Frontal cortex (tissue), 4 donors: ENCODE data around the gene ASIC5. TPM values are rescaled to one million over a fixed set of nuclear protein-coding genes. Genes with fewer than 3 reads are reported as not detected.
"Not testable (repeated sequence)": the region's sequence is repeated elsewhere in the genome, so short reads cannot be mapped to it uniquely, and the experiment has no call there.

Source experiments
- DNase-seq, 2 donors: peaks; one replicate each; pipeline ENCODE4 v3.0.0; 2012; ENCODE audit warnings: low spot score in 2 of 2
- FAIRE-seq: peaks from 2 replicates; lab custom pipeline; 2012; peaks lifted over from hg19 to GRCh38; lab: Jason Lieb, UNC
- total RNA-seq: library from RNA; depleted of rRNA; stranded (reverse); fragments of >200 nt; gene quantifications from one replicate; pipeline ENCODE4 v1.2.3, GENCODE V29; 2014
- donor health status: control.
- donor health status: control.
- donor health status: control.

ASIC5 gene, protein sequence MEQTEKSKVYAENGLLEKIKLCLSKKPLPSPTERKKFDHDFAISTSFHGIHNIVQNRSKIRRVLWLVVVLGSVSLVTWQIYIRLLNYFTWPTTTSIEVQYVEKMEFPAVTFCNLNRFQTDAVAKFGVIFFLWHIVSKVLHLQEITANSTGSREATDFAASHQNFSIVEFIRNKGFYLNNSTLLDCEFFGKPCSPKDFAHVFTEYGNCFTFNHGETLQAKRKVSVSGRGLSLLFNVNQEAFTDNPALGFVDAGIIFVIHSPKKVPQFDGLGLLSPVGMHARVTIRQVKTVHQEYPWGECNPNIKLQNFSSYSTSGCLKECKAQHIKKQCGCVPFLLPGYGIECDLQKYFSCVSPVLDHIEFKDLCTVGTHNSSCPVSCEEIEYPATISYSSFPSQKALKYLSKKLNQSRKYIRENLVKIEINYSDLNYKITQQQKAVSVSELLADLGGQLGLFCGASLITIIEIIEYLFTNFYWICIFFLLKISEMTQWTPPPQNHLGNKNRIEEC
- not detected for total RNA-seq

GRCh38 chr4:155866177-155866576 is at the start of gene ASIC5:
ASIC5 (minus strand) TSS chr4:155866277; CDS start chr4:155866226, 51 bp downstream.
- FAIRE-seq (no peak), DNase-seq (no peak)

DNA sequence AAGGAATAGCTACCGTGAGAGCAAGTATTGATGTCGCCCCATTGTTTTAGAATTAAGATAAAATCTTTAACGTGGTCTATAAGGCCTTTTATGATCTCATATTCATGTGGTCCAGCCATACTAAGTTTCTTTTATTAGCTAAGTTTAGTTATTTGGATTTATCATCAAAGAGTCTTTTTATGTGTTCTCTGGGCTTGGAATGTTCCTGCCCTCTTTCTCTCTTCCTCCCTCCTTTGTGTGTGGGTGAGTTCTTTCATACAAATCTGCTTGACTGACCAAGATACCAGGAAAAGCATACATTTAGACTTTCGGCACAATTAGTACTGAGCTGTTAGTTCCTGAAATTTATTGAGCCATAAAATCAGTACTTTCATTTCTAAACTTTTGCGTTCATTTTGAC is 48.7 kb upstream of the ASIC5 start:
- DNase-seq (no peak), FAIRE-seq (no peak)

- FAIRE-seq = no peak
- no peak for DNase-seq
Measured at GRCh38 chr4:155911905-155912304, 45.8 kb upstream of the ASIC5 start.

DNA sequence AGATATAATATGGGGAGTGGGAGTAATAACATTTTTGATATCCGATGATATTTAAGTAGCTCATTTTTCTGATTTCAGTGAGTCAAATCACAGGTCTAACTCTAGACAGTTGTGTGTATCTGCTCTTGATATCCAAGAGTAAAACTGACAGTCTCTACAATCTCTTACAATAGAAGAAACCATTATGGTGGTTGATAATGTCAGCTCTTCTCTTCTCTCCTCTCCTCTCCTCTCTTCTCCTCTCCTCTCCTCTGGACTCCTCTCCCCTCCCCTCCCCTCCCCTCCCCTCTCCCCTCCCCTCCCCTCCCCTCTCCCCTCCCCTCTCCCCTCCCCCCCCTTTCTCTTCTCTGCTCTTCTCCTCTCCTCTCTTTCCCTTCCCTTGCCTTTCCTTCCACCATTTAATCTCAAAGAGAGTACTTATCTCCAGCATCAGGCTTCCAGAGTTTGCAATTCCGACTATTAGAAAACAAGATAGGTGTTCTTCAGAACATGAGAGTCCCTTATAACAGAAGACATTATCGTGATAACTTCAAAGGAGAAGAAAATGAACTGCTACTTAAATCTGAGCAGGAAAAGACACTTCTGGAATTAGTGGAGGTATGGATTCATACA is 43.6 kb upstream of the ASIC5 start:
- FAIRE-seq = no peak

DNA sequence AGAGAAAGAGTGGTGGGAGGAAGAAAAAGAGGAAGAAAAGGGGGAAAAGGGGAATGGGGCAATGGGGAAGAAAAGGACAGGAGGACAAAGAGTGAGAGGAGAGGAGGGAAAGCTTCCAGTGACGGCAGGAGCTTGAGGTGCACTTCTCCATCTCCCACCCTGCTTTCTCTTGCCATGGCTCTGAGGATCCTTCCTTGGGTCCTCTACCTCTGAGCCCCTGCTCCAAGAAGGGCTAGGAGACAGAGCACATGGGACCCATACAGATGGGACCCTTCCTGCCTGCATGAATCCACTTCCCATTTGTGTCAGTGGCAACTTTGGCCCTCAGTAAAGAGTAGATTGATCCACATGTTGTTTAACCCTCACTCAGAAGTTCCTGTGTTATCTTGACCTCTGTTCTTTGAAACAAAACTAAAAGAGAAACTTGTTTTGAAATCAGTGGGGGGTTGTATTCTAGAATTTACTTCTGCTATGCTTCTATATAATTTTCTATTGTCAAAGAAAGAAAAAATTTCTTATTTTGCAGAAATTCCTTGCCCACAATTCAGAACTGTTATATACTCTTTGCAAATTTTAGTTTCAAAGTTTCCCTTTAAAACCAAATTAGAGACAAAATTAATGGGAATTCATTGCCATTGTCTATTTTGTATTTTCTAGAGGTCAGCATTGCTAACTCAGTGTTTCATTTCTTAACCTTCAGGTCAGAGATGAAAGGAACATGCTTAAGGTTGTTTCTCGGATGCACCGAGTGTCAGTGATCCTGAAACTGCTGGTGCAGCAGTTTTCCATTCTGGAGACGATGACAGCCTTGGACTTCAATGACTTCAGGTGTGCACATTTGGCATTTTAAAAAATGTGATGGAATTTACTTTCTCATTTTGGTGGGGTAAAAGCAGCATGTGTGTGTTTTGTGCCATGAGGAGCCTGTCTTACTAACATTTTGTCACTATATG is 42.4 kb upstream of the ASIC5 start:
- FAIRE-seq = no peak

More for the DNA sequence above, 43.6 kb upstream of the ASIC5 start:
- DNase-seq = no peak

GRCh38 chr4:155907556-155907955 is 41.5 kb upstream of the ASIC5 start:
- DNase-seq (no peak), FAIRE-seq (no peak)

More for the DNA sequence above, 42.4 kb upstream of the ASIC5 start:
- DNase-seq = no peak

- DNase-seq (no peak), FAIRE-seq (no peak)
Measured at GRCh38 chr4:155906554-155907247, 40.6 kb upstream of the ASIC5 start.

DNA sequence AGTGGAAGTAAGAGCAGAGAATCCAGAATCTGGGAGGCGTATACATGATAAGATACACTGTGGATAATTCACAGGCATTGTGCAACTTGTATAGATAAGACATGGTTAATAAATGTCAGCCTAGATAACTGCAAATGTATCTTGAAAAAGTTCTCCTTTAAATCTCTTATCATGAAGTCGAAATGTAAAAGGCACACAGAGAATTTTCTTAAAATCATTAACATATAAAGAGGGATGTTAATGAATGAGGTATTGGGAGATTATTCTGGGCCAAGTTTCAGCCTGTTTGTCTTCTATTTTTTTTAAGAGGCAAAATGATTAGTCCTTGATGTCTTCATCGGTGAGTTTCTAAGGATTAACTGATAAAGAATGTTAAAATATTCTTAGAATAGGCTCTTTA is 38.3 kb upstream of the ASIC5 start:
- DNase-seq (no peak), FAIRE-seq (no peak)

DNA sequence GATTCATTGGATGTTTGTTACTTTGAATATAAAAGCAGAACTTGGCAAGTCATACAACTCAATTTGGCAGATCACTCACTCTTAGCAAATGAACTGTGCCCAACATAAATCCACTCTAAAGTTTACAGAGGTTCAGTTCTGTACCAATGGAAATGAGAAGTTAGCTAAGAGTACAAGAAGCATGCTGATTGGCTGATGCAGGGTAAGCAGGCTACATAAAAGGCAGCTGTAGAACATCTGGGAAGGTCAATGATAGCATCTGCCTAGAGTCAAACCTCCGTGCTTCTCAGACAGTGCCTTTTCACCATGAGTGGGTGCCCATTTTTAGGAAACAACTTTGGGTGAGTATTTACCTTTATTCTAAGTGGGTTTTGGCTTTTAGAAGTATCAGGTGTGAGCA is 37.4 kb upstream of the ASIC5 start, which contains the start of gene TDO2:
Gene TDO2, plus strand, starts transcription at position 244 of the 400 bp plus-strand sequence. Its CDS starts 63 bp downstream, at position 307.
- DNase-seq (no peak), FAIRE-seq (no peak)

- DNase-seq (no peak), FAIRE-seq (no peak)
Measured at GRCh38 chr4:155901013-155901412, 34.9 kb upstream of the ASIC5 start.

GRCh38 chr4:155900381-155900780 is 34.3 kb upstream of the ASIC5 start:
- no peak for DNase-seq
- no peak for FAIRE-seq

DNA sequence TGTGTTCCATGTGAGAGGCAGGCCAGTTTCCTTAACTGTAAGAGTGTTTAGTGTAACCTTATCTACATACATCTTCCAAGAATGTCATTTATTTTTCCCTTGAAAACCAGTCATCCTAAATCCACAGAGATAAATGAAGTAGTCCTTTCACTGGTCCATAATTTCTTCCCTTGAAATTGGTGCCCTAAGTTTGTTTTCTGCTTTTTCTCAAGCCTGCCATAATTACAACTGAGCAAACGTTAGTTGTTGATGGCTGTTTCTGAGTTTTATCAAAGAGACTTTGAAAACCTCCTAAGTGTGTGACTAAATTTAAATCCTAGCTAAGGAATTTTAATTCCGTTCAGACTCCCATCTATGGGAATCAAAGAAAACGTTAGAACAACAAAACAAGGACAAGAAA is 33.8 kb upstream of the ASIC5 start:
- DNase-seq (no peak), FAIRE-seq (no peak)

DNA sequence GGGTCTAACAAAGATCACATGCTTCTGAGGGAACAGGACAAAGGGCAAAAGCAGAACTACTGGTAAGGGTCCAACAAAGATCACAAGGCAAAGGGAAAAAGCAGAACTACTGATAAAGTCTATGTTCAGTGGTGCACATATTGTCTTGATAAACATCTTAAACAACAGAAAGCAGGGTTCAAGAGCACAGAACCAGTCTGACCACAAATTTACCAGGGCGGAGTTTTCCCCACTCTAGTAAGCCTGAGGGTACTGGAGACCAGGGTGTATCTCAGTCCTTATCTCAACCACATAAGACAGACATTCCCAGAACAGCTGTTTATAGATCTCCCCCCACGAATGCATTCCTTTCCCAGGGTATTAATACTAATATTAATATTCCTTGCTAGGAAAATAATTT is 32.3 kb upstream of the ASIC5 start:
- FAIRE-seq, DNase-seq: not testable (repeated sequence)

GRCh38 chr4:155891058-155891457 is 25.0 kb upstream of the ASIC5 start:
- no peak for DNase-seq
- FAIRE-seq = no peak

DNA sequence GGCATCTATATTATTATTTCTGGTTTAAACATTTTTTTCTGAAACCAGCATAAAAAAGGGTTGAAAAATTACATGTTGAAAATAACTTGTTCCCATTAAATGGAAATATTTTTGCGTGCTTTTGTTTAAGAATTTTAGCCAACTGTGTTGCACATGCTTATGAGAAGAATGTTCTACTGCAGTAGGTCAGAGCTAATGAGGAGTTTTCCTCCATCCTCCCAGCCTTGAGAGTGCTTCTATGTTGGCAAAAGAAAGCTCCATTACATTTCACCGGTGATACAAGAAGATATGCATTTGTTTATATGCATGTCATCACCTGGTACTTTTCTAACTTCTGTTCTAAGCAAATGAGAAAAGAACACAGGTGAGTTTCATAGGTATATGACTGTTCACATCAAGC is 23.9 kb upstream of the ASIC5 start:
- peak; percentile 15 for FAIRE-seq
- DNase-seq = no peak

DNA sequence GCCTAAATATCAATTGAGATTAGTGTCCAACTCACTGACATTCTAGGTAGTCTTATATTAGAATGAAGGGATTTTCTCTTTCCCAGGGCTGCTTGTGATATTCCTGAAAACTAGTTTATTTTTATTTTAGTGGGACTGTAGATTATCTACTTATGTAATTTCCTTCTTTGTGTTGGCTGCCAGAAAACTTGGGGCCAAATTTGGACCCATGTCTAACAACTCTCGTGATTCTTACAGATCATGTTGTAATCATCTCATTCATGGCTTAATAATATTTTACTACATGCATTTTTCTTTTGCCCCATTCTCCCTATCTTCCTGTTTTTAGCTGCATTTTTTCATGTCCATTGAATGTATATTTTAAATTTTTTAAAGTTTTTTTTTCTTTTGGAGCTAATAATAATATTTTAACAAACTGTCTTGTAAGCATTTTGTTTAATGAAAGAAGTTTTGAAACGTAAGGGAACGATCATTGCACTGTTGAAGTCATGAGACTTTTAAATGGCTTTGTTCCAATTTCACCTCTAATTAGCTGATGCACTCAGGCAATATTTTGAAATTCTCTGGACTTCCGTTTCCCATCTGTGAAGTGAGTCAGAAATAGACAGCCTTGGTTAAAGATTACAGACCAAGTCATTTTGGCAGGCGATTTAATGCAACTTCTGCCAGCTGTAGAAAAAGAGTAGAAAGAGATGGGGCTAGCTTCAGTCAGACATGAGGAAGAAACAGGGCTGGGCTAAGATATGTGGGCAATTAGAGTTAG is 23.1 kb upstream of the ASIC5 start:
- DNase-seq (no peak), FAIRE-seq (no peak)

DNA sequence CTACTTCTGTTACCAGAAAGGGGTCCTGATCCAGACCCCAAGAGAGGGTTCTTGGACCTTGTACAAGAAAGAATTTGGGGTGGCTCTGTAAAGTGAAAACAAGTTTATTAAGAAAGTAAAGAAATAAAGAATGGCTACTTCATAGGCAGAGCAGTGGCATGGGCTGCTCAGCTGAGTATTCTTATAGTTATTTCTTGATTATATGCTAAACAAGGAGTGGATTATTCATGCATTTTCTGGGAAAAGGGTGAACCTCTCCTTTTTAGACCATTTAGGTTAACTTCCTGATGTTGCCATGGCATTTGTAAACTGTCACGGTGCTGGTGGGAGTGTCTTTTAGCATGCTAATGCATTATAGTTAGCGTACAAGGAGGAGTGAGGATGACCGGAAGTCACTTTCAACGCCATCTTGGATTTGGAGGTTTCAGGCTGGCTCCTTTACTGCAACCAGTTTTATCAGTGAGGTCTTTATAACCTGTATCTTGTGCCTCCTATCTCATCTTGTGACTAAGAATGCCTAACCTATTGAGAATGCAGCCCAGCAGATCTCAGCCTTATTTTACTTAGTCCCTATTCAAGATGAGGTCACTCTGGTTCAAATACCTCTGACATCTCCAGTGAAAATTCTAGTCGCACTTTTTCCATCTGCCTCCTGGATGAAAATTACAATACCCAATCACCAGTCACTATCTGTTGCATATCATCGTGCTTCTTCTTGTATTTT is 21.9 kb upstream of the ASIC5 start:
- FAIRE-seq = no peak

GRCh38 chr4:155887045-155887444 is 21.0 kb upstream of the ASIC5 start:
- DNase-seq = no peak
- FAIRE-seq = no peak

More for the DNA sequence above, 21.9 kb upstream of the ASIC5 start:
- no peak for DNase-seq
